ENCODE measurements around the gene CTBP2.
A peak's percentile ranks its signal among the peaks of the same experiment; 100 is the strongest.

Gene CTBP2

DNA sequence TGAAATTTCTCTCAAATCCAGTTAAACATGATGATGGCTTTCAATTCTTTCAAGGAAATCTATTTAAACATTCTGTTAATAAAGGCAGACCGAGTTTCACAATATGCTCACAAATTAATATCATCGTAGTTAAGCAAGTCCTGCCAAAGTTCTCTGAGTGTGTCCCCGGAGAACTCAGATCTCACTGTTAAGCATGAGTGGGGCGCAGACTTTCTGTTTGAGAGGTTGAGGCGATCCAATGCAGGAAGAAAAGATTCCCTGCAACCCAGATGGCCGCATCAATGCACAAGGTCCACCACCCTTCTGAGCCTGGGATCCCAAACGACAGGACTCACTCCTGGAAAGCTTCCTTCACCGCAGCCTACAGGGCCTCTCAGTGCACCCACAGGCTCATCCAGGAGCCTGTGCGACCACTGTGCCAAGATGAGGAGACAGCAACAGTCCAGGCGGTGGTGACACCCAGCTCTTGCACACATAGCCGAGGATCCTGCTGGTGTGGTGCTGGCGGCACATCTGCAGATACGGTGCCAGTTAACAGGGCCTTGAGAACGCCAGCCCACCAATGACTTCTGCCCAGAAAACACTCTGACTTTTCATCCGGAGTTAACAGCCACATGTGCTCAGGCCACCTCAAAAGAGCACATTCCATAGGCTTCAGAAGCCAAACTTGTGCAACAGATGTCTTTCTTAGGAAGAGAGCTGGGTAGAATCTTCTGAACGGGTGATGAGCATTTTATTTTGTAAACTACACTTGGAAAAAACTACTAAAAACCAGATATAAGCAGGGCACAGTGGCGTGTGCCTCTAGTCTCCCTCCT, 116.3 kb downstream of the CTBP2 start:
- no peak for DNase-seq (ENCODE audit: low read depth)

DNA sequence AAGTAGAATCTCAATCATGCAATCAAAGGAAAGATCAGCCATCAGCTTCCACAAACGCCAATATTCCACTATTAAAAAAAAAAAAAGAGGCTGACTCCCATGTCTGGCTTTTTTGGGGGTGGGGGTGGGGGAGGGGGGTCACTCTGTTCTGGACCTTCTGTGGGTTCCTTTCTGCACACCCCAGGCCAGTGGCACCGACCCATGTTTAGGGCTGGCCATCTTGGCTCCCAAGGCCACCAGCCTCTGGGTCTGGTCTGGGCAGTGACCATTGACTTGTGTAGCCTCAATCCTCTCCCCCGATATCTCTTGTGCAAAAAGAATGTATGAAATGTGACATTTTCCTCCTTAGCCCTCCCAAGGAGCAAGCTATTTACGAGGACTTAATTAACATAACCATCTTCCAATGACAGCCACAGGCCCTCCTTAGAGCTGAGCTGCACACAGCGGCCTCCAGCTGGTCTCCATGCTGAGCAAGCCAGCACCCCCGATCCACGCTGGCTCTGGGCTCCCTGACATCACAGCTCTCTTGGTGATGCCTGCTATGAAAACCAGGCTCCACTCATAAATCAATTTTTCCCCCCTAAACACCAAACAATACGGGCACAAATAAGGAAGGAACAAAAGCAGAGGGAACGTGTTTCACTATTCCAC, 118.4 kb downstream of the CTBP2 start:
- DNase-seq (ENCODE audit: low read depth), result no peak

DNA sequence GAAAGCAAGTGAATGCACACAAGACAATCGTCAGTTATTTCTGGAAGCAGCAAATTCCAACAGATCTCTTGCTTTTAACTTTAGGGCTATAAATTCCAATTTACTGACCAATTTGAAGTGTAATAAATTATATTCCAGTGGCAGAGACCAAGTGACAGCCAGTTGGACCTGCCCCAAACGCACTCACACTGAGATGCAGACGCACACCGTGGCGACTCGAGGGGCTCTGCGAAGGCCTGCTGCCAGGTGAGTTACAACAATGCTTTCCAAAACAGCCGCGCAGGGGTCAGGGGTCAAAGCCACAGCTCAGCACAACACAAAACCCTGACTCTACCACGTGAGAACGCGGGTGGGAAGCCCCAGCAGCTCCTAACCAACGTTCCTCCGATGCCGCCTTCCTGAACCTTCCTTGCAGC, 121.0 kb downstream of the CTBP2 start:
- no peak for DNase-seq (ENCODE audit: low read depth)

DNA sequence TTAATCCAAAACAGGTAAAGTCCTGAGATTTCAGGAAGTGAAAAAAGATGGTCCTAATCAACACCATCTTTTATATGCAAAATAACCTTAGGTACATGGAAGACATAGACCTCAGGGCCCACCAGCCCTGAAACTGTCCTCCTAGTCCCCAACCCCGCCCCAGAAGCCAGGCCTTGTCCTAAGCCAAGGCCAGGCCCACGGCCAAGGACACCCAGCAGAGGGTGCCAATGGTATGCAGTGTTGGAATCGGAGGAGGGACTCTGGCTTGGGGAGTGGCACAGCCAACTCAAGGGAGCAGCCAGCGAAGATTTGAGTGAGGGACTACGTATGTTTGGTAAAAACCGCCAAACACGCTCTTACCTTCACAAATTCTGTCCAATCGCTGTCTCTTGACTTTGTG, 121.7 kb downstream of the CTBP2 start:
- DNase-seq (ENCODE audit: low read depth), result peak; percentile 25

DNA sequence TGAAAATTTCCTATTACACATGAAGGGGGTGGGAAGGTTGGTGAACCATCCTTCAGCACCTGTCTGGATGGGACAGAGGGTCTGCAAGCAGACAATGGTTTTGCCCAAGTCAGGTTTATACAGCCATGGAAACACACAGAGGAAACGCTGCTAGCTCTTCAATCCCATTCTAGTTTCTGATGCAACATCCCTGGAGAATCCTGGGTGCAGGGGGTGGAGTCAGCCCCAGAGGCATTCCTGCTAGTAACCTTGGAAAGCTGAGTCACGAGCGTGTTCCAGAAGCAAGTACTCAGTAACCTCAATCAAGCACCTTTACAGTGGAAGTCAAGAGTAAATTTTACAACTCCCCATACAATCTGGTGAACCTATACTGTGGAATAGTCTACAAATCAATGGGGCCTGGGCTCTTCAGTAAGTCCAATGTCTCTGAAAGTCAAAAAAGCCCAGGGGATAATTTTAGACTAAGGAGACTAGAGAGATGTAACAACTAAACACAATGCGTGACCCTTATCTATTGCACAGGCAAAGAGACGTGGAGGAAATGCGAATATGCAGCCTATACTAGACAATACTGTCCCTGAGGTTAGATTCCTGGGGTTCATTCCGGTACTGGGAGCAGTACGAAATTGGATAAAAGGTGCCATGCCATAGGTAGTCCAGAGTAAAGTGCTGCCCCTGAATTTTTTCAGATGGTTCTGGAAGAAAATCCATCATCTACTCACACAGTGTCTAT, 123.1 kb downstream of the CTBP2 start:
- DNase-seq (ENCODE audit: low read depth), result peak; percentile 94

DNA sequence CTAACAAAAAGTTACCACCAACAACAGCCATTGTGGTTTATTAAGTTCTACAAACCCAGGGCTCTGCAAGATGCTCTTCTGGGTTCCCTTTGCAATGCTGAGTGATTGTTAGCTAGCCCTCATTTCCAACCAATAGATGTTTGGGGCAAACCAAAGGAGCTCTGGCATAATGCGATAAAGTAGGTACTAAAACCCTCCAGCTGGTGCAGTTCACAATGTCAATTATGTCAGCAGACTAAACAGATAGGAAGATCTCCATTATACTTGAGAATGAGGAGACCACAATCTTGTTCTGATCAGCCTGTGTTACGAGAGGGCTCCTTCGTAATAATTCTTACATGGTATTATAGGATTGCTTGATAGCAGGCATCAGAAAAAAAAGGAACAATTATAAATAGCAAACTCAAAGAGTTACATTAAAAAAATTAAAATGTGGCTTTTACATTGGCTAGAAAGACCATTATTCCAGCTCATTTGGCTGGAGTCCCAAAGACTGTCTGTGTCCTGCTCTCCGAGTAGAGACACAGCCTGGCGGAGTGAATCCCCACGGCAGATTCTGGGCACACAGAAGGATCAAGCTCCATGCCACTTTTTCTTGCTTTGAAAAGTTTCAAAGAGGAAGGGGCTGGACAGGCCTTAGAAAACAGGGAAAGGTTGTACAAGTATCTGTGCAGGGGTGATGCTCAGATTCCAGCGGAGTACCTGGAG, 124.6 kb downstream of the CTBP2 start:
- no peak for DNase-seq (ENCODE audit: low read depth)

DNA sequence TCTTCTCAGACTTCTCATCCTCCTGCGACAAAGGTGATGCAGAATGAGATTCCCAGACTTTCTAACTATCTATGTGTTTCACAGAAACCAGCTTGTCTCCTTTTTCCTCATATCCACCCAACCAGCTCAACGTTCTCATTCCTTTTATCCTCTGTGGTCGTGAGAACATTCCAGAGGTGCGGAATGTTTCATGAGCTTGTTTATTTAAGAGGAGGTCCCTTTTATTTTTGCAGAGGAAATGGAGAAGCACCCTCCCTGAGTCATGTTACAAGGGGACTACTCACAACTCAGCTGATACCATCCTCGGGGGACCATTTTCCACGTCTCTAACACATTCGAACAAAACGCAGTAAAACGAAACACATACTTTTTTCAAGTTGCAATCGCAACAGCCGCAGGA, 125.2 kb downstream of the CTBP2 start:
- DNase-seq (ENCODE audit: low read depth), result peak; percentile 93

DNA sequence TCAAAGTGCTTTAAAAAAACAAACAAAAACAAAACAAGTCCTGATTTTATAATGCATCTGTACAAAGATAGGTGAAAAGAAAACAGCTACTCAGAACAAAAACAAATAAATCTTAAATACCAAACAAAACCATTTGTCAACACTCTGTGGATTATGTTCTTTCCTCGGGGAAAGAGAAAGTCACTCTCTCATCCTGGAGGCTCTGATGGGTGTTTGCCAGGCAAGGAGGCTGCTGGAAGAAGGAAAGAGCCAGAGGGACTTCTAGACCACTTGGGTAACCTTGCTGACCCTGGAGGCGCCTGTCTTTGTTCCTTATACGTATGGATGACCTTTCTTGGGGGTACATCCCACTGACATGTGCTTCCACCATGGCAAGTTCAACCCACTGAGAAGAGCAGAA, 125.7 kb downstream of the CTBP2 start:
- DNase-seq (ENCODE audit: low read depth), result no peak

DNA sequence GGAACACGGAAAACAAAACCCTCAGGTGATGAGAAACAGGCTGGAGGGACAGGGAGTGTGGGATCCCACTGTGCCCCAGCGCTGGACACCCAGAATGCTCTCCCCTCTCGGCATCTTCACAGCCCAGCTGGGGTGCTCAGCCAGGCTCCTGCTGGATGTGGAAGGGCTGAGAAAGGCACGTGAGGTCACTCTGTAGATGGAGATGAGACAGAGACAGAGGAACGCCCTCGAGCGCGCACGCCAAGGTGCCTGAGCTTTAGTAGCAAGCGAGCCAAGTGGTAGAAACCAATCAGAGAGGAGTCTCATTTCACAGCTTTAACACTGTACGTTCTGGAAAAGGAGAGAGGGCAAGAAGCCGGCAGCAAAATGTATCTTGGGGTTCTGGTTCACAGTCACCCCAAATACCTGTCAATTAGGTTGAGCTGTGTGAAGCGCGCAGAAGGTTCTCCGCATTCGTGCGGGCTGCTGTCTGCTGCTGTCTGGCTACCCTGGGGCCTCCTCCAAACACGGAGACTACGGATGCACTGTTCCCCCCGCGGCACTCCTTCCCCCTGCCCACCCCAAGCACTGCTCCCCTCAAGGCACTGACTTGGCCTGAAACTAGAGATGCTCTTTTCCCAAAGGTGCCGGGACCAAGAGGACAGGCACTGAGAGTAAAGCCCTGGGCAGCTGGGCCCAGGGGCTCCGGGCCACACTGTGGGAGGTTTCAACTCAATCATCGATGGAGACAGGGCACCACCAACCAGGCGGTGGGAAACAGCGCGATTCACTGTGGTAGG, 127.0 kb downstream of the CTBP2 start:
- DNase-seq (ENCODE audit: low read depth), result no peak

DNA sequence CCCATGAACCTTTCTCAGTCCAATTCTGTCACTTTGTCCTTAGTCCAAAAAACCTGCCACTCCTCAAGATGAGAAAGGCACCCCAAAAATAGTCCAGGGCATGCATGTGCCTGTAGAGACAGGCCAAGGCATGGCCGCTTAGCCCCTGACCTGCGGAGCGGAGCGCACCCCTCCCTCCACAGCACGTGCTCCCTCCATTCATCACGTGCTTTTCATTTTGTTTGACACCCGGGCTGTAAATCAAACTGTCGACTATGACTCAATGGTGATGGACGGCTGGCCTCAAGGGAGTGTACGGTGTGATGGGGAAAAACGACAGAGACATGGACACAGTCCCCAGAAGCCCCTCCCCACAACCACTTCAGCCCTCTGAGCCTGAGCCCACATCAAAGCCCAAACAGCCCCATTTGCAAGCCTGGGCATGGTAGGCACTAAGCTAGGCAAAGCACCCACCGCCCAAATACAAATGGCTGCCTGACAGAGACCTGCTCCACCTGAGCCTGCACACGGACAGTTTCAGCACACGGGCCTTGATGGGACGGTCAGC, 127.8 kb downstream of the CTBP2 start:
- DNase-seq (ENCODE audit: low read depth), result no peak

DNA sequence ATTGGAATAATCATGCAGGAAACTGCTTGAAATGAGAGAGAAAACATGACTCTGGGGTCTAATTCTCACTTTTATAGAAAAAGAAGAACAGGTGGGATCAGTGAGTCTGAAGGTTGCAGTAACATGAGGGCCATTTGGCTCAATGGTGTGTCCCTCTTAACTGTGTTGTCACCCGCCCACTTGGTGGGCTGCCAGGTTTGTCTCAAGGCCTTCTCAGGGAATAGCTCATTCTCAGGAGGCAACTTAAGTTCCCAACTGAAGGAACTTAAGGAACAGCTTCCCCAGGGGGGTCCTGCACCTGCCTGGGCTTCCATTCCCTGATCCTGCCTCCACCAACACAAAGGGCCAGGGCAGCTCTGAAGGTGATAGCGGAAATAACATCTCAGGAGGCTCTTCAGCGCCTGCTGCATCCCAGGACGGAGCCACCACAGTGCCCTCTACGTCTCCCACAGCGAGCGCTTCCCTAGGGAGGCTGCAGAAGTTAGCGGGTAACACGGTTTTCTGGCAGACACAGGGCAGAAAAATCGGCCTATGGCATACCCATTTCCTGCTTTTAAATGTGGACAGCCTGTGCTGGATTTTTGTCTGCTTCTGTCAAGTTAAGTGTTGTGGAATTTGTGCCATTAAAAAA, 129.7 kb downstream of the CTBP2 start:
- no peak for DNase-seq (ENCODE audit: low read depth)

DNA sequence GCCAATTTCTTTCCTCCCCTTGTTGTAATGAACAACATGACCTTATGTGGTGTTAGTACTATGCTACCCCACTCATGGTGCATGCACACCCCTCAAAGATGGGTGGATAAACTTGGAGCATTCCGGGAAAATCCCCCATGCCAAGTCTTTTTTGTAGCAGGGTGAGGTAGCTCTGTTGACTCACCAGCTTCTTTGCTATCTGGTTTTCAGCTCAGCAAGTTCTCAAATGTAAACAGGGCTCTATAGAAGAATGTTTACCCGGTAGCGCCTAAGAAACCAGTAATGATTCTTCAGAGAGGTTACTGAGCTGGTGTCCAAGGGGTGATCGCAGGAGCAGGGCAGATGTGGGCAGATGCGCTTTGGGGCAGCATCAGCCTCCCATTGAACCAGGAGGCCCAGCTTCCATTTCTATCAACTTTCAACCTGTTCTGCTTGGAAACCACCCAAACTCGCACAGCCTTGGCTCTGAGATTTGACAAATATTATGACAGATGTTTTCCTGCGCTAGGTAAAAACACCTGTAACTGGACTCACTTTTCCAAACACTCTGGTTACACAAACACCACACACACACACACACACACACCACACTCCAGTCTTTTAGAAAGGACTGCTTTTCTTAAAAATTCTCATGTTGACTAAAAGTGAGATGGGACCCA, 130.7 kb downstream of the CTBP2 start:
- peak; percentile 65 for DNase-seq (ENCODE audit: low read depth)

DNA sequence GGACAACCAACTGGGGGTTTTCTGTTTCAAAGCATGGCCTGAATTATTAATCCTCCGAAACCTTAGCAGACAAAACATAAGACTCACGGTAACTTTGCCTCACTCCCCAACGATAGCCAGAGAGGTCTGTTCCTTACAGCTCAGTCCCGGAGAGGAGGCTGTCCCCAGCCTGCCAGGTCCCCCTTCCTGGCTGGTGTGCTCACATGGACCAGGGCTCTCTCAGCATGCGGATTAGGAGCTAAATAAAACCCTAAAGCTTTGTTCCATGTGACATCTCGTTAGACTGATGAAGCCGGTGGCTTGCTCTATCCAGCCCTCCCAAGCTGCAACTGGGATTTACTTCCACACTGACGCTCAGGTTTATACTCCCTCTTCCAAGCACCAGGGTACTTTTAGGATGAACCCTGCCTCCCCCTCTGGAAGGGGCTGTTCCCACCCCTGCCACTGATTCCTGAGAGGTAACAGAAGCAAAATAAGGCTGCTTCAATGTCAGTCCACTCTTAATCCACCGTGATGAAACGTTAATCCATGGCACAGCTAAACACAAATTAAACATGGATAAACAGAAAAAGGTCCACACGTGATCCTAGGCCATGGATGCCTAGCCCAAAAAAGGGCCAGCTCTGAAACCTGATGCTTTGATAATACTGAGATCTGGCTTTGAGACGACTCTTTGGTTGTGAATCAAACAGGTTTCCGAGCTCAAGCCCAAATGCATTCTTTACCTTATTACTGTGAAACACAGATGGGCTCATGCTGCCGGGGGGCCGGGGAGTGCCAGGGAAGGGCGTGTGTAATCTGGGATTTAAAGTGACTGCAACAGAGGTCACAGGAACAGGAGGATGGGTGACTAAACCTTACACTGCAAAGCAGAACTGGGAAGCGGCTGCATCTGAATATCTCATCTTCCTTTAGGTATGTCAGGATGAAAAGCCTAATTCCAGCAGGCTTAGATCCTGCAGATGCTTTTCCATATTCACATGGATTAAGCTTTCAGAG, 132.2 kb downstream of the CTBP2 start:
- DNase-seq (ENCODE audit: low read depth), result peak; percentile 74

DNA sequence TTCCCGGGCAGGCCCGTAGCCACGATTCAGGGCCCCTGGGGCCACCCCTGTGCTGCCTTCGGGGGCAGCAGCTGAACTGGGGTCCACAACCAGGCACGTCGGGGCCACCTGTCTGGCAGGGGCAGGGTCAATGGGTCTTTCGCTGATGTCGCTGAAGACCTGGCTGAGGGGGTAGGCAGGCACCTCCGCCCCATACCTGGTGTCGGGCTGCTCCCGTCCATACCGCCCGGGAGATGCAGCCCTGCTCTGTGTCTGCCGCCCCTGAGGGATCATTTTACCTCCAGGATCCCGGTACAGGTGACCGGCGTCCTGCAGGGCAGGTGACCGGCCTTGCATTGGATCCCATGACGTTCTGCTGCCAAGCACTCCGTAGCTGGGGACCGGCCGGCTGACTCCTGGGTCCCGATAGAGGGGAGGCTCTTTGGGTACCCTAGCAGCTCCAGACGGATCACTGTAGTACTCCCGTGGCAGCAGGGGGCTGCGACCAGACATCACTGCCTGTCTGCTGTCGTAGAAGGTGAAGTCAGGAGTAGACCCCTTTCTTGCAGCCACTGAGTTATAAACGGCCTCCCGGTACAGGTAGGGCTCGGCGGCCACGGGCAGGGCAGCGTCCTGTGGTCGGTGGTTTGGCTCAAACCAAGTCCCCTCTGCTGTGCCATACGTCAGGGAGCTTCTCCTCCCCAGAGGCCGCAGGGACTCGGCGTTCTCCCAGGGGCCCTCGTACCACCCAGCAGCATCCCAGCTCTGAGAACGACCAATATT, 133.2 kb downstream of the CTBP2 start:
- DNase-seq (ENCODE audit: low read depth), result no peak

DNA sequence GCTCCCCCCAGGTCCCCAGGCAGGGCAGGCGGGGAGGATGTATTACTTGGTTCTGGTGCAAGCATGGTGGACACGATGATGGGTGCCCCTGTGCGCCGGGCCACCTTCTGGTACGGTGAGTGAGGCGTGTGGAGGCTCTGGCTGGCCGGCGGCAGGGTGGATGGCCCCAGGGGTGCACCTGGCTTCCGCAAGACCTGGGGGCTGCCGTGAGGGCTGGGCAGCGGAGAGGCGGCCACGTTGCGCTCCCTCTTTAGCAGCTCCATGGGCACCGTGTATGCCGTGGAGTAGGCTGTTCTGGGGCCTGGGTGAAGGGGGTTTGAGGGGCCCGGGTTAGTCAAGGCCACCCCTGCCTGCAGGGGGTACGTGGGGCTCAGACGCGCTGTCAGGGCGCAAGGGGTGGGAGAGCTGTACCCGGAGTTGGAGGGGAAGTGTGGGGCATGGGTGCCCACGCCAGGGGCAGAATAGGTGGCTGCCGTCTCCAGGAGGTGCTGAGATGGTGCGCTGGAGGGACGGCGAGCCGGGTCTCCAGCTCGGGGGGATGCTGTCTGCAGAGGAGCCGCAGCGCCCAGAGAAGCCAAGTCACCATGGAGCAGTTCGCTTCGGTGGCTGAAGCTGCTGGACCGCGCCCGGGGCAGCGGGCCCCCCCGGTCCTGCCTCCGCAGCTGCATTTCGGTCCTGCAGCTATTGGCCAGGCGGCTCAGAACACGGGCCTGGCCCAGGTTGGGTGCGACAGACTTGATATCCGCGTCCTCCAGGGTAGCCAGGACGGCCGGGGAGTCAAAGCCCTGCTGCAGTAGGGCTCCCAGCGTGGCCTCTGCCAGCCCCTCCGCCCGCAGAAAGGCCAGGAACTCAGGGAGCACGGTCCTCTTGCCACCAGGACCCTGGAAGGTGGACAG, 134.1 kb downstream of the CTBP2 start:
- no peak for DNase-seq (ENCODE audit: low read depth)

DNA sequence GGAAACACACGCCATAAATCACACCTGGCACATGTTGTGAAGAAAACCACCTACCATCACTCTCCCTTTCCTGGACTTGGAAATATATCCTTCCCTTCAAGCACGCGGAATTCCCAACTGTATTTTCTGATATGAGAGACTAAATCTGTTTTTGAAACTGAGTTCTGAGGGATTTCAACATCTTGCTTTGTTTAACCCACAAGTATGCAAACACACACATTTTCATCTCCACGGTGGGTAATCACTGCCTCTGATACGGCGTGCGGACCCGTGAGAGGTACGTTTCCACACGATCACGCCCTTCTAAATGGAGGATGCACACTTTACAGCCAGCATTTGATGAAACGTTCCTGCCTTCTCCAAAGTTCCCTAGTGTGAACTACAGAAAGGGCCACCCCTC, 135.0 kb downstream of the CTBP2 start:
- DNase-seq (ENCODE audit: low read depth), result no peak
